ENCODE results near the gene JPH2. TPM values are rescaled to one million over a fixed set of nuclear protein-coding genes. Genes with fewer than 3 reads are reported as not detected.

The JPH2 gene
- total RNA-seq, 1 donor from 2014 or later, result 7.9 TPM

- no peak for TF ChIP-seq CTCF (IDR thresholded peaks at IDR 0.05)
- peak; percentile 62 for ATAC-seq
- Histone ChIP-seq H3K36me3 (no peaks in the 10 kb centered on the region), H3K9me3 (no peaks in the 10 kb centered on the region), H3K4me1 (no peaks in the 10 kb centered on the region), H3K27ac (no peak overlapping the region), H3K4me3 (no peak overlapping the region), H3K27me3 (peaks cover under 1% of the 10 kb centered on the region)
- DNase-seq, result no peak
- intact Hi-C loops (cut with DNase I), result loop anchor here (10.0 kb wide), 1 partner anchor 255 kb away; no protein-coding TSS in a partner anchor
These were observed 96.9 kb downstream of the JPH2 start for GRCh38 chr20:44089987-44090674.

GRCh38 chr20:44087857-44088120, 99.2 kb downstream of the JPH2 start:
- H3K27me3 ChIP-seq, result no peaks in the 10 kb centered on the region
- H3K36me3 ChIP-seq, result no peaks in the 10 kb centered on the region
- no peak for DNase-seq
- H3K27ac ChIP-seq, result no peak overlapping the region
- no peak for TF ChIP-seq CTCF (IDR thresholded peaks at IDR 0.05)
- no peak overlapping the region for H3K4me3 ChIP-seq
- no peaks in the 10 kb centered on the region for H3K4me1 ChIP-seq
- H3K9me3 ChIP-seq, result no peaks in the 10 kb centered on the region
- intact Hi-C loops (cut with DNase I), result loop anchor here (10.0 kb wide), 1 partner anchor 253 kb away; no protein-coding TSS in a partner anchor
- ATAC-seq, result no peak

- ATAC-seq (no peak), DNase-seq (no peak)
- no peaks in the 10 kb centered on the region for H3K4me1 ChIP-seq
- intact Hi-C loops (cut with DNase I), result loop anchor here (10.0 kb wide), 1 partner anchor 252 kb away; no protein-coding TSS in a partner anchor
- no peak for TF ChIP-seq CTCF (IDR thresholded peaks at IDR 0.05)
- H3K4me3 ChIP-seq, result no peak overlapping the region
- H3K36me3 ChIP-seq, result no peaks in the 10 kb centered on the region
- no peaks in the 10 kb centered on the region for H3K27me3 ChIP-seq
- H3K27ac ChIP-seq, result no peak overlapping the region
- no peaks in the 10 kb centered on the region for H3K9me3 ChIP-seq
These were observed 99.7 kb downstream of the JPH2 start for GRCh38 chr20:44087051-44087856.

GRCh38 chr20:44085616-44086434, 101.2 kb downstream of the JPH2 start:
- Histone ChIP-seq H3K4me3 (no peak overlapping the region), H3K4me1 (no peaks in the 10 kb centered on the region), H3K9me3 (no peaks in the 10 kb centered on the region), H3K27me3 (no peaks in the 10 kb centered on the region), H3K27ac (no peak overlapping the region), H3K36me3 (no peaks in the 10 kb centered on the region)
- DNase-seq (no peak), ATAC-seq (no peak)
- TF ChIP-seq CTCF (IDR thresholded peaks at IDR 0.05), result no peak
- intact Hi-C loops (cut with DNase I), result loop anchor here (10.0 kb wide), 1 partner anchor 251 kb away; no protein-coding TSS in a partner anchor

GRCh38 chr20:44084891-44085290, 102.1 kb downstream of the JPH2 start:
- no peaks in the 10 kb centered on the region for H3K36me3 ChIP-seq
- H3K4me1 ChIP-seq, result no peaks in the 10 kb centered on the region
- no peaks in the 10 kb centered on the region for H3K9me3 ChIP-seq
- H3K27ac ChIP-seq, result no peak overlapping the region
- intact Hi-C loops (cut with DNase I), result loop anchor here (5.0 to 10.0 kb wide), 2 partner anchors 250 to 548 kb away; no protein-coding TSS in a partner anchor
- no peaks in the 10 kb centered on the region for H3K27me3 ChIP-seq
- ATAC-seq (no peak), DNase-seq (no peak)
- TF ChIP-seq CTCF (IDR thresholded peaks at IDR 0.05), result no peak
- no peak overlapping the region for H3K4me3 ChIP-seq
